CD14-positive monocyte (primary cell): ENCODE data around the gene RPTOR. TPM values are rescaled to one million over a fixed set of nuclear protein-coding genes. Genes with fewer than 3 reads are reported as not detected.

Source experiments
- DNase-seq, 3 donors: peaks; one replicate each; pipeline ENCODE4 v3.0.0-alpha.2; 2011 to 2022
- H2AFZ ChIP-seq: 2 replicates; pipeline ENCODE4 v1.6.0; 2012; ENCODE audit warnings: mild to moderate bottlenecking, low read depth, low read length, inconsistent platforms; ENCODE audit not compliant: insufficient read depth, poor library complexity, severe bottlenecking
- H3K27ac ChIP-seq, 2 donors: 1 replicate in 1 of 2; 2 replicates in 1 of 2; pipeline ENCODE4 v1.5.1; 2012 to 2013; ENCODE audit warnings: low read length in 2 of 2, control low read depth in 1 of 2, inconsistent platforms in 1 of 2, low read depth in 1 of 2, mild to moderate bottlenecking in 1 of 2
- H3K27me3 ChIP-seq, 2 donors: one replicate each; pipeline versions ENCODE4 v1.6.0 to v1.6.1; 2011 to 2013; ENCODE audit warnings: low read length in 2 of 2; ENCODE audit not compliant: control insufficient read depth in 2 of 2, insufficient read depth in 2 of 2
- H3K36me3 ChIP-seq, 2 donors: replicated peaks in 1 of 2; 1 replicate in 1 of 2; 2 replicates in 1 of 2; pipeline versions ENCODE4 v1.5.1 to v1.6.1; 2012 to 2013; ENCODE audit warnings: low read length in 2 of 2, control low read depth in 1 of 2, inconsistent platforms in 1 of 2, mild to moderate bottlenecking in 1 of 2; ENCODE audit not compliant: insufficient read depth in 2 of 2, control insufficient read depth in 1 of 2
- H3K4me1 ChIP-seq, 2 donors: 1 replicate in 1 of 2; 2 replicates in 1 of 2; pipeline versions ENCODE4 v1.5.1 to v1.6.1; 2012 to 2013; ENCODE audit warnings: low read length in 2 of 2, control low read depth in 1 of 2, inconsistent platforms in 1 of 2, mild to moderate bottlenecking in 1 of 2, moderate library complexity in 1 of 2; ENCODE audit not compliant: insufficient read depth in 2 of 2, control insufficient read depth in 1 of 2
- H3K4me2 ChIP-seq: replicated peaks from 2 replicates; pipeline ENCODE3; 2012; ENCODE audit warnings: low read length, moderate library complexity, mild to moderate bottlenecking; ENCODE audit not compliant: poor library complexity, severe bottlenecking; ENCODE audit errors: extremely low read depth
- H3K4me3 ChIP-seq, 3 experiments: fragments of 200-600 bp in 1 of 3; sonication (generic) in 1 of 3; replicated peaks in 1 of 3; 1 replicate in 2 of 3; 2 replicates in 1 of 3; pipeline ENCODE4 v1.5.1; 2011 to 2013; ENCODE audit warnings: low read length in 3 of 3, mild to moderate bottlenecking in 3 of 3, control low read depth in 2 of 3, low read depth in 2 of 3, inconsistent platforms in 1 of 3, moderate library complexity in 1 of 3
- H3K79me2 ChIP-seq: 2 replicates; pipeline ENCODE4 v1.6.0; 2012; ENCODE audit warnings: mild to moderate bottlenecking, control low read depth, inconsistent platforms, low read length, moderate library complexity; ENCODE audit not compliant: insufficient read depth
- H3K9ac ChIP-seq: 2 replicates; pipeline ENCODE4 v1.6.0; 2017; ENCODE audit warnings: low read length, mild to moderate bottlenecking; ENCODE audit not compliant: insufficient read depth, poor library complexity, severe bottlenecking
- H3K9me3 ChIP-seq, 2 donors: replicated peaks in 1 of 2; 1 replicate in 1 of 2; 2 replicates in 1 of 2; pipeline versions ENCODE4 v1.5.1 to v1.6.1; 2012 to 2013; ENCODE audit warnings: low read length in 2 of 2, control low read depth in 1 of 2; ENCODE audit not compliant: control insufficient read depth in 1 of 2, insufficient read depth in 1 of 2
- H4K20me1 ChIP-seq: 2 replicates; pipeline ENCODE4 v1.6.0; 2012; ENCODE audit warnings: mild to moderate bottlenecking, low read length, control low read depth, moderate library complexity; ENCODE audit not compliant: insufficient read depth
- H3K27ac Mint-ChIP-seq, 7 donors: one replicate each; pipeline ENCODE4 v1.8.0; 2020; ENCODE audit warnings: mild to moderate bottlenecking in 7 of 7, mixed read lengths in 7 of 7, moderate library complexity in 6 of 7, inconsistent platforms in 2 of 7
- H3K27me3 Mint-ChIP-seq, 3 donors: one replicate each; pipeline ENCODE4 v1.8.0; 2021 to 2022; ENCODE audit warnings: low read depth in 3 of 3, mild to moderate bottlenecking in 3 of 3, mixed read lengths in 3 of 3, moderate library complexity in 3 of 3, inconsistent platforms in 1 of 3
- H3K36me3 Mint-ChIP-seq, 2 donors: one replicate each; pipeline ENCODE4 v1.8.0; 2020; ENCODE audit warnings: mixed read lengths in 2 of 2, inconsistent platforms in 1 of 2, mild to moderate bottlenecking in 1 of 2
- H3K4me1 Mint-ChIP-seq: one replicate; pipeline ENCODE4 v1.8.0; 2020; ENCODE audit warnings: mild to moderate bottlenecking, mixed read lengths
- H3K4me3 Mint-ChIP-seq, 2 donors: one replicate each; pipeline ENCODE4 v1.8.0; 2020; ENCODE audit warnings: mild to moderate bottlenecking in 2 of 2, mixed read lengths in 2 of 2, moderate library complexity in 1 of 2
- H3K9me3 Mint-ChIP-seq, 7 donors: one replicate each; pipeline ENCODE4 v1.8.0; 2020 to 2022; ENCODE audit warnings: mixed read lengths in 7 of 7, mild to moderate bottlenecking in 6 of 7, moderate library complexity in 6 of 7, inconsistent platforms in 2 of 7
- WGBS: methylation state at CpG from one replicate; pipeline ENCODE4 v1.1.5; 2013; ENCODE audit warnings: missing lambda C conversion rate; ENCODE audit not compliant: insufficient coverage; 5-methylcytosine and 5-hydroxymethylcytosine counted together
- intact Hi-C, 2 donors: fragments of 100-400 bp; cut with micrococcal nuclease; formaldehyde crosslinking; loops; one replicate each; pipeline versions ENCODE4 v1.15.0 to v1.15.1; 2023
- polyA plus RNA-seq, 3 donors: library from polyadenylated mRNA; depleted of rRNA in 1 of 3; unstranded in 2 of 3; stranded (reverse) in 1 of 3; fragments of 300-500 nt in 2 of 3; fragments of >200 nt in 1 of 3; fragmentation: Illumina TruSeq in 2 of 3; gene quantifications; 1 replicate in 2 of 3; 2 replicates in 1 of 3; pipeline ENCODE4 v1.2.3, GENCODE V29; 2012 to 2021
- TF ChIP-seq, protein P1 (sequence below): fragments of 200-600 bp; IDR thresholded peaks from one replicate; pipeline ENCODE4 v1.8.0; 2022; ENCODE audit warnings: antibody characterized with exemption, mild to moderate bottlenecking

Gene RPTOR
- polyA plus RNA-seq, 3 donors, result 1.1 to 8.7 (median 2.6) TPM

DNA sequence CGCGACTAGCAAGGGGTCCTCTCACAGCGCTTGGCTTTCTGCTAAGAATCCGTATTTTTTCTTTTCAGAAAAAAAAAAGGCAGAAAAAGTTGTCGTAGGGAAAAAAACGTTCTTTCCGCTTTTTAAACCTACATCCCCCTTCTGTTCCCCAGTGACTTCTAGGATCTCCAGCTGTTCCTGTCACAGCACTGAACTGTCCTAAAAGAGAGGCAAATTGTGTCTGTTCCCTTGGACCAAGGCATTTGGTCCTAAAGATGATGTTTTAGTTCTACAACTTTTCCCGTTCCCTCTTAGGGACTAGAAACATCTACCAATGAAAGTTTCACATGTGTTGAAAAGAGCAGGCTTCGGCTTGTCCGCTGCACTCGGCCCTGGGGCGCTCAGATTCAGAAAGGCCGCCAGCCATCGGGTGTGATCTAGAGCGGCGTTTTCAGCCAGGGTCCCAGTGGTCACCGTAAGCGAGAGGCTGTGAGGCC lies 346.3 kb downstream of the RPTOR start:
- H3K4me1 Mint-ChIP-seq, result peaks cover 45% of the 10 kb centered on the region
- H2AFZ ChIP-seq, result no peak overlapping the region
- peak overlapping the region; percentile 92 to 99 (median 98) for H3K27ac Mint-ChIP-seq
- H3K36me3 Mint-ChIP-seq, result peaks cover 67 to 71% of the 10 kb centered on the region in 2 donors
- no peak for DNase-seq
- H3K27me3 ChIP-seq, result no peaks in the 10 kb centered on the region
- peak overlapping the region; percentile 81 for H3K9ac ChIP-seq
- TF ChIP-seq, protein P1, sequence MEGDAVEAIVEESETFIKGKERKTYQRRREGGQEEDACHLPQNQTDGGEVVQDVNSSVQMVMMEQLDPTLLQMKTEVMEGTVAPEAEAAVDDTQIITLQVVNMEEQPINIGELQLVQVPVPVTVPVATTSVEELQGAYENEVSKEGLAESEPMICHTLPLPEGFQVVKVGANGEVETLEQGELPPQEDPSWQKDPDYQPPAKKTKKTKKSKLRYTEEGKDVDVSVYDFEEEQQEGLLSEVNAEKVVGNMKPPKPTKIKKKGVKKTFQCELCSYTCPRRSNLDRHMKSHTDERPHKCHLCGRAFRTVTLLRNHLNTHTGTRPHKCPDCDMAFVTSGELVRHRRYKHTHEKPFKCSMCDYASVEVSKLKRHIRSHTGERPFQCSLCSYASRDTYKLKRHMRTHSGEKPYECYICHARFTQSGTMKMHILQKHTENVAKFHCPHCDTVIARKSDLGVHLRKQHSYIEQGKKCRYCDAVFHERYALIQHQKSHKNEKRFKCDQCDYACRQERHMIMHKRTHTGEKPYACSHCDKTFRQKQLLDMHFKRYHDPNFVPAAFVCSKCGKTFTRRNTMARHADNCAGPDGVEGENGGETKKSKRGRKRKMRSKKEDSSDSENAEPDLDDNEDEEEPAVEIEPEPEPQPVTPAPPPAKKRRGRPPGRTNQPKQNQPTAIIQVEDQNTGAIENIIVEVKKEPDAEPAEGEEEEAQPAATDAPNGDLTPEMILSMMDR, result no peak
- H3K9me3 ChIP-seq, result no peaks in the 10 kb centered on the region
- peaks cover 31 to 35% of the 10 kb centered on the region in 2 donors for H3K4me1 ChIP-seq
- H3K4me2 ChIP-seq, result peak overlapping the region; percentile 51
- H4K20me1 ChIP-seq, result no peaks in the 10 kb centered on the region
- peak overlapping the region; percentile 61 to 63 for H3K4me3 Mint-ChIP-seq
- 85% methylated on average over 12 of the region's 18 CpGs for WGBS
- H3K36me3 ChIP-seq, result peaks cover 22 to 48% of the 10 kb centered on the region in 2 donors
- peaks cover 0 to 6% (median 0%) of the 10 kb centered on the region in 3 donors for H3K27me3 Mint-ChIP-seq
- no peaks in the 10 kb centered on the region for H3K79me2 ChIP-seq
- intact Hi-C loops, result loop anchor here (2.0 to 10.0 kb wide), 3 partner anchors 18 to 316 kb away; no protein-coding TSS in a partner anchor
- no peak overlapping the region for H3K4me3 ChIP-seq
- H3K9me3 Mint-ChIP-seq, result peaks cover 0 to 1% (median 0%) of the 10 kb centered on the region in 7 donors
- H3K27ac ChIP-seq, result peak overlapping the region; percentile 97 to 98

GRCh38 chr17:80891397-80892018 lies 346.9 kb downstream of the RPTOR start:
- peaks cover 0 to 1% (median 0%) of the 10 kb centered on the region in 7 donors for H3K9me3 Mint-ChIP-seq

More at GRCh38 chr17:80891397-80892018, 346.9 kb downstream of the RPTOR start:
- Histone ChIP-seq H3K9me3 (no peaks in the 10 kb centered on the region), H3K36me3 (peaks cover 22 to 53% of the 10 kb centered on the region in 2 donors), H4K20me1 (no peaks in the 10 kb centered on the region), H3K4me3 (peak overlapping the region in 1 of 3 experiments; percentile 43), H3K27me3 (no peaks in the 10 kb centered on the region), H3K27ac (peak overlapping the region; percentile 97 to 98), H3K4me2 (peak overlapping the region; percentile 51), H3K9ac (peak overlapping the region; percentile 81), H3K4me1 (peaks cover 31 to 32% of the 10 kb centered on the region in 2 donors), H2AFZ (no peak overlapping the region), H3K79me2 (no peaks in the 10 kb centered on the region)
- peaks cover 0 to 4% (median 0%) of the 10 kb centered on the region in 3 donors for H3K27me3 Mint-ChIP-seq
- peak; percentile 83 to 96 (median 95) for DNase-seq
- H3K4me3 Mint-ChIP-seq, result peak overlapping the region; percentile 61 to 66
- 30% methylated on average over 13 of the region's 23 CpGs for WGBS
- peak overlapping the region; percentile 92 to 99 (median 98) for H3K27ac Mint-ChIP-seq
- peaks cover 66 to 69% of the 10 kb centered on the region in 2 donors for H3K36me3 Mint-ChIP-seq
- peaks cover 41% of the 10 kb centered on the region for H3K4me1 Mint-ChIP-seq
- TF ChIP-seq, protein P1, result no peak
- intact Hi-C loops, result loop anchor here (2.0 to 10.0 kb wide), 3 partner anchors 19 to 317 kb away; no protein-coding TSS in a partner anchor
